ENCODE data around the gene ZDHHC15.
"Not testable (repeated sequence)": the region's sequence is repeated elsewhere in the genome, so short reads cannot be mapped to it uniquely, and the experiment has no call there.

The ZDHHC15 gene, protein sequence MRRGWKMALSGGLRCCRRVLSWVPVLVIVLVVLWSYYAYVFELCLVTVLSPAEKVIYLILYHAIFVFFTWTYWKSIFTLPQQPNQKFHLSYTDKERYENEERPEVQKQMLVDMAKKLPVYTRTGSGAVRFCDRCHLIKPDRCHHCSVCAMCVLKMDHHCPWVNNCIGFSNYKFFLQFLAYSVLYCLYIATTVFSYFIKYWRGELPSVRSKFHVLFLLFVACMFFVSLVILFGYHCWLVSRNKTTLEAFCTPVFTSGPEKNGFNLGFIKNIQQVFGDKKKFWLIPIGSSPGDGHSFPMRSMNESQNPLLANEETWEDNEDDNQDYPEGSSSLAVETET

GRCh38 chrX:75522565-75523431, at the start of gene ZDHHC15:
ZDHHC15 (minus strand) TSS chrX:75523037; CDS start chrX:75523024, 13 bp downstream.
- Histone ChIP-seq H3K36me3 (replicated peaks) (no peaks in the 10 kb centered on the region), H3K4me3 (ENCODE audit: low read depth, low read length) (no peak within 1 kb of the TSS), H3K27me3 (replicated peaks) (no peaks in the 10 kb centered on the region), H3K27ac (no peak within 1 kb of the TSS)
- in situ Hi-C loops (cut with HindIII; ENCODE audit: low pct_ligation_motif_present, low sequenced_read_pairs): no loop called here
- DNase-seq: peak; percentile 0
- TF ChIP-seq, protein P1, sequence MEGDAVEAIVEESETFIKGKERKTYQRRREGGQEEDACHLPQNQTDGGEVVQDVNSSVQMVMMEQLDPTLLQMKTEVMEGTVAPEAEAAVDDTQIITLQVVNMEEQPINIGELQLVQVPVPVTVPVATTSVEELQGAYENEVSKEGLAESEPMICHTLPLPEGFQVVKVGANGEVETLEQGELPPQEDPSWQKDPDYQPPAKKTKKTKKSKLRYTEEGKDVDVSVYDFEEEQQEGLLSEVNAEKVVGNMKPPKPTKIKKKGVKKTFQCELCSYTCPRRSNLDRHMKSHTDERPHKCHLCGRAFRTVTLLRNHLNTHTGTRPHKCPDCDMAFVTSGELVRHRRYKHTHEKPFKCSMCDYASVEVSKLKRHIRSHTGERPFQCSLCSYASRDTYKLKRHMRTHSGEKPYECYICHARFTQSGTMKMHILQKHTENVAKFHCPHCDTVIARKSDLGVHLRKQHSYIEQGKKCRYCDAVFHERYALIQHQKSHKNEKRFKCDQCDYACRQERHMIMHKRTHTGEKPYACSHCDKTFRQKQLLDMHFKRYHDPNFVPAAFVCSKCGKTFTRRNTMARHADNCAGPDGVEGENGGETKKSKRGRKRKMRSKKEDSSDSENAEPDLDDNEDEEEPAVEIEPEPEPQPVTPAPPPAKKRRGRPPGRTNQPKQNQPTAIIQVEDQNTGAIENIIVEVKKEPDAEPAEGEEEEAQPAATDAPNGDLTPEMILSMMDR (IDR thresholded peaks at IDR 0.05; ENCODE audit: low read depth, low read length, missing control alignments): no peak

DNA sequence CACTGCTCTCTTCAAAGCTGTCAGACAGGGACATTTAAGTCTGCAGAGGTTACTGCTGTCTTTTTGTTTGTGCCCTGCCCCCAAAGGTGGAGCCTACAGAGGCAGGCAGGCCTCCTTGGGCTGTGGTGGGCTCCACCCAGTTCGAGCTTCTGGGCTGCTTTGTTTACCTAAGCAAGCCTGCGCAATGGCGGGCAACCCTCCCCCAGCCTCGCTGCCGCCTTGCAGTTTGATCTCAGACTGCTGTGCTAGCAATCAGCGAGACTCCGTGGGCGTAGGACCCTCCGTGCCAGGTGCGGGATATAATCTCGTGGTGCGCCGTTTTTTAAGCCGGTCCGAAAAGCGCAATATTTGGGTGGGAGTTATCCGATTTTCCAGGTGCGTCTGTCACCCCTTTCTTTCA, 37.7 kb upstream of the ZDHHC15 start:
- H3K4me3 ChIP-seq (ENCODE audit: low read depth, low read length); H3K36me3 ChIP-seq (replicated peaks); H3K27ac ChIP-seq; H3K27me3 ChIP-seq (replicated peaks); DNase-seq; in situ Hi-C loops (cut with HindIII; ENCODE audit: low pct_ligation_motif_present, low sequenced_read_pairs): not testable (repeated sequence)

DNA sequence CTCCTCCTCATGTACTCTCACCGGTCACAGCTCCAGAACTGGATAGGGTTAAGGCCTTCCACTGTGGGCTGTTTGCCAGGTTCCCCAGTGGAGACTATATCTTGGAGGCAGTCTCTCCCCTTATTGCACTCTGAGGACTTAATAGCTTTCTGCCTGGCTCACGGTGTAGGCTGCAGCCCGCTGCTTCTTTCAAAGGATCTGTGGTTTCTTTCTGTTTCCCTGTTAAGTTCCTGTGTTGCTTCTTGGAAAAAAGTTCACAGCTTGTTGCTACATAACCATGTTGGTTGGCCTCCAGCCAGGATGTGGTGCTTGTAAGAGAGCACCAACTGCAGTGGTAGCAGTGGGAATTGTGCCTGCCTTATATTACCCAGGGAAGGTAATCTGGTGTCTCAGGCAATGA, 24.9 kb upstream of the ZDHHC15 start:
- DNase-seq: no peak
- Histone ChIP-seq H3K4me3 (ENCODE audit: low read depth, low read length) (no peak overlapping the region), H3K27me3 (replicated peaks) (no peaks in the 10 kb centered on the region), H3K27ac (no peak overlapping the region), H3K36me3 (replicated peaks) (no peaks in the 10 kb centered on the region)
- in situ Hi-C loops (cut with HindIII; ENCODE audit: low pct_ligation_motif_present, low sequenced_read_pairs): no loop called here
- TF ChIP-seq, protein P1 (IDR thresholded peaks at IDR 0.05; ENCODE audit: low read depth, low read length, missing control alignments): no peak

- DNase-seq: no peak
- TF ChIP-seq, protein P1 (IDR thresholded peaks at IDR 0.05; ENCODE audit: low read depth, low read length, missing control alignments): no peak
- Histone ChIP-seq H3K36me3 (replicated peaks) (no peaks in the 10 kb centered on the region), H3K27ac (no peak overlapping the region), H3K4me3 (ENCODE audit: low read depth, low read length) (no peak overlapping the region), H3K27me3 (replicated peaks) (no peaks in the 10 kb centered on the region)
- in situ Hi-C loops (cut with HindIII; ENCODE audit: low pct_ligation_motif_present, low sequenced_read_pairs): no loop called here
Observed at GRCh38 chrX:75546724-75547511, 24.1 kb upstream of the ZDHHC15 start.

DNA sequence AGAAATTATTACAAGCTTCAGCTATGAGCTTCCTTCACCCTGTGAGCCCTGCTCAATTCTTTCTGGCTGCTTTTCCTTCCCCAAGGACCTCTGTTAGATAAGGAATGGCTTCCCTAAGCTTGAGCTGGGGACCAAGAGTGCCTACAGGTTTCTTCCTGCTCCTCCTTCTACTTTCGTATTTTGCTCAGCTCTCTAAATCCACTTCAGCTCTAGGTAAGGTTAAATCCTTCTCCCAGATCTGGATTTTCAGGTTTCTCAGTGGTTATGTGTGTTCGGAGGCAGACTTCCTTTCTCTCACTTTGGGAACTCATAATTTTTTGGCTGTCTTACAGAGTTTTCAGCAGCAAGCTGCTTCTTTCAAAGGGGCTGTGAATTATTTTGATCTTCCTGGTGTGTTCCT, 21.9 kb upstream of the ZDHHC15 start:
- TF ChIP-seq, protein P1 (IDR thresholded peaks at IDR 0.05; ENCODE audit: low read depth, low read length, missing control alignments): no peak
- Histone ChIP-seq H3K27ac (no peak overlapping the region), H3K27me3 (replicated peaks) (no peaks in the 10 kb centered on the region), H3K4me3 (ENCODE audit: low read depth, low read length) (no peak overlapping the region), H3K36me3 (replicated peaks) (no peaks in the 10 kb centered on the region)
- DNase-seq: no peak
- in situ Hi-C loops (cut with HindIII; ENCODE audit: low pct_ligation_motif_present, low sequenced_read_pairs): no loop called here

GRCh38 chrX:75483933-75484332, 38.9 kb downstream of the ZDHHC15 start:
- Histone ChIP-seq H3K4me3 (ENCODE audit: low read depth, low read length) (no peak overlapping the region), H3K36me3 (replicated peaks) (no peaks in the 10 kb centered on the region), H3K27ac (no peak overlapping the region), H3K27me3 (replicated peaks) (no peaks in the 10 kb centered on the region)
- in situ Hi-C loops (cut with HindIII; ENCODE audit: low pct_ligation_motif_present, low sequenced_read_pairs): no loop called here
- TF ChIP-seq, protein P1 (IDR thresholded peaks at IDR 0.05; ENCODE audit: low read depth, low read length, missing control alignments): no peak
- DNase-seq: no peak

DNA sequence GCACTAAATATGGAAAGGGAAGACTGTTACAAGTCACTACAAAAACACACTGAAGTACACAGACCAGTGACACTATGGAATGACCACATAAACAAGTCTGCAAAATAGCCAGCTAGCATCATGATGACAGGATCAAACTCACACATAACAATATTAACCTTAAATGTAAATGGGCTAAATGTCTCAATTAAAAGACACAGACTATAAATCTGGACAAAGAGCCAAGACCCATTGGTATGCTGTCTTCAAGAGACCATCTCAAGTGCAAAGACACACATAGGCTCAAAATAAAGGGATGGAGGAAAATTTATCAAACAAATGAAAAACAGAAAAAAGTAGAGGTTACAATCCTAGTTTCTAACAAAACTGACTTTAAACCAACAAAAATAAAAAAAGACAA, 61.1 kb downstream of the ZDHHC15 start:
- H3K4me3 ChIP-seq (ENCODE audit: low read depth, low read length); H3K27ac ChIP-seq; in situ Hi-C loops (cut with HindIII; ENCODE audit: low pct_ligation_motif_present, low sequenced_read_pairs); H3K36me3 ChIP-seq (replicated peaks); DNase-seq; H3K27me3 ChIP-seq (replicated peaks): not testable (repeated sequence)

All from brain microvascular endothelial cell (primary cell).